GM12801 (cell line): ENCODE results near the gene IQCK.

Source experiments
- CTCF ChIP-seq: IDR thresholded peaks from one replicate; pipeline ENCODE4 v1.5.1; 2011; ENCODE audit warnings: control low read depth; ENCODE audit not compliant: insufficient read length; ENCODE audit errors: extremely low read depth

IQCK gene

GRCh38 chr16:19713697-19714096 is 4.4 kb upstream of the IQCK start:
- TF ChIP-seq CTCF = no peak

GRCh38 chr16:19715566-19715965 is 2.5 kb upstream of the IQCK start:
- TF ChIP-seq CTCF = no peak

GRCh38 chr16:19716183-19716582 is 1.9 kb upstream of the IQCK start:
- TF ChIP-seq CTCF = no peak

- TF ChIP-seq CTCF = no peak
Observed at GRCh38 chr16:19717314-19717713, 757 bp upstream of the IQCK start.

- no peak for TF ChIP-seq CTCF
Observed at GRCh38 chr16:19718624-19718965, 524 bp downstream of the IQCK start.

- TF ChIP-seq CTCF = no peak
Observed at GRCh38 chr16:19722269-19722952, 4.3 kb downstream of the IQCK start.

GRCh38 chr16:19722981-19723380 is 4.9 kb downstream of the IQCK start:
- TF ChIP-seq CTCF = no peak

- no peak for TF ChIP-seq CTCF
Observed at GRCh38 chr16:19728636-19728965, 10.5 kb downstream of the IQCK start.
